ENCODE data around the gene PLCB3. TPM values are rescaled to one million over a fixed set of nuclear protein-coding genes. Genes with fewer than 3 reads are reported as not detected.

PLCB3 gene
- total and polyA plus RNA-seq, 2 donors (not counting 3 experiments of a cell fraction or from before 2014, with no cell fraction given), result 32.3 to 61.1 TPM

- intact Hi-C loops (cut with micrococcal nuclease), result no loop called here
- CTCF ChIA-PET, result interaction anchor here (0.6 to 0.8 kb wide), 3 partner anchors 8 to 56 kb away, joined by 4 read pairs; partner anchors contain the start of gene CATSPERZ
- no TSS peak for BruUV-seq (replicated peaks)
These were observed 8.9 kb downstream of the PLCB3 start for GRCh38 chr11:64260147-64260708.

More at GRCh38 chr11:64260147-64260708, 8.9 kb downstream of the PLCB3 start:
- no peak overlapping the region for H3K9ac ChIP-seq (replicated peaks; ENCODE audit: extremely low read depth, insufficient read depth, low read length)
- H3K9me1 ChIP-seq (replicated peaks; ENCODE audit: control insufficient read depth, extremely low read depth, insufficient read depth, low read length), result no peaks in the 10 kb centered on the region
- H3K4me1 ChIP-seq (ENCODE audit: control insufficient read depth, extremely low read depth, insufficient read depth, low read length), result peaks cover 15% of the 10 kb centered on the region
- no peaks in the 10 kb centered on the region for H3K9me3 ChIP-seq (replicated peaks; ENCODE audit: control insufficient read depth, insufficient read depth, low read length)
- peaks cover 18 to 40% of the 10 kb centered on the region in 2 experiments for H3K36me3 ChIP-seq (ENCODE audit: control insufficient read depth in 2 of 2, extremely low read depth in 1 of 2, insufficient read depth in 2 of 2, low read length in 2 of 2)
- no peak overlapping the region for H3K27ac ChIP-seq (ENCODE audit: insufficient read depth, low read depth, low read length)
- no peak for TF ChIP-seq EZH2 (IDR thresholded peaks at IDR 0.05; ENCODE audit: borderline replicate concordance, low read depth, low read length, severe bottlenecking)
- TF ChIP-seq MYC (IDR thresholded peaks at IDR 0.05; ENCODE audit: low read depth, low read length), result no peak
- TF ChIP-seq JUN (IDR thresholded peaks at IDR 0.05; ENCODE audit: borderline replicate concordance, insufficient read depth, insufficient read length, low read depth), result no peak
- TF ChIP-seq POLR2A (IDR thresholded peaks at IDR 0.05; ENCODE audit: low read depth, low read length), result no peak
- TF ChIP-seq POLR2AphosphoS5 (IDR thresholded peaks at IDR 0.05; ENCODE audit: insufficient read depth, low read depth, low read length), result no peak
- TF ChIP-seq MAX (IDR thresholded peaks at IDR 0.05; ENCODE audit: insufficient read depth, insufficient read length), result no peak
- no peak for TF ChIP-seq FOS (IDR thresholded peaks at IDR 0.05; ENCODE audit: borderline replicate concordance, insufficient read depth, low read length)
- no peak for TF ChIP-seq GATA2 (IDR thresholded peaks at IDR 0.05; ENCODE audit: insufficient read depth, insufficient read length, low read depth, low read length)
- TF ChIP-seq CTCF (IDR thresholded peaks at IDR 0.05; ENCODE audit: extremely low read depth in 1 of 2, insufficient read depth in 1 of 2, low read depth in 1 of 2, low read length in 2 of 2), result no peak
- no peak overlapping the region for H2AFZ ChIP-seq (ENCODE audit: low read depth, low read length)
- dilution Hi-C loops (cut with MboI; ENCODE audit: extremely low pct_ligation_motif_present, low sequenced_read_pairs), result no loop called here
- no peak overlapping the region for H3K4me2 ChIP-seq (ENCODE audit: insufficient read depth, low read length)
- POLR2A ChIA-PET, result interaction anchor here (0.6 kb wide), 1 partner anchor 1616 kb away, joined by 3 read pairs; no protein-coding TSS in a partner anchor
- FAIRE-seq, result no peak
- no peaks in the 10 kb centered on the region for H3K79me2 ChIP-seq (ENCODE audit: control insufficient read depth, insufficient read depth, low read length)
- DNase-seq (ENCODE audit: low read depth, low spot score), result no peak
- H3K4me3 ChIP-seq (replicated peaks in 1 of 3; ENCODE audit: insufficient read depth in 1 of 3, low read depth in 1 of 3, low read length in 3 of 3), result no peak overlapping the region
- H3K27me3 ChIP-seq (ENCODE audit: control insufficient read depth in 2 of 2, insufficient read depth in 2 of 2, low read length in 2 of 2), result no peaks in the 10 kb centered on the region
- no peaks in the 10 kb centered on the region for H4K20me1 ChIP-seq (replicated peaks; ENCODE audit: control insufficient read depth, extremely low read depth, insufficient read depth, low read length)

Measured in endothelial cell of umbilical vein (primary cell).